Lung (tissue), 12 donors: ENCODE data around the gene TMEM170B. TPM values are rescaled to one million over a fixed set of nuclear protein-coding genes. Genes with fewer than 3 reads are reported as not detected.

Source experiments
- ATAC-seq: fragments of 200-7000 bp; cut with Tn5 transposase; one replicate; pipeline ENCODE4 v1.9.1; 2020; ENCODE audit warnings: moderate number of reproducible peaks; ENCODE audit not compliant: insufficient read depth, low FRiP score
- DNase-seq, 3 donors: peaks; one replicate each; pipeline ENCODE4 v3.0.0-alpha.2; 2013 to 2017
- H3K27ac ChIP-seq, 2 donors: one replicate each; pipeline ENCODE4 v1.5.1; 2013; ENCODE audit warnings: mild to moderate bottlenecking in 2 of 2, moderate library complexity in 2 of 2, control low read depth in 1 of 2, inconsistent platforms in 1 of 2, low read depth in 1 of 2, low read length in 1 of 2
- H3K27me3 ChIP-seq, 3 donors: one replicate each; pipeline ENCODE4 v1.5.1; 2013; ENCODE audit warnings: low read length in 2 of 3; ENCODE audit not compliant: control insufficient read depth in 3 of 3, insufficient read depth in 3 of 3
- H3K36me3 ChIP-seq, 4 donors: one replicate each; pipeline ENCODE4 v1.5.1; 2013; ENCODE audit warnings: low read length in 4 of 4, mild to moderate bottlenecking in 1 of 4, moderate library complexity in 1 of 4; ENCODE audit not compliant: control insufficient read depth in 4 of 4, insufficient read depth in 4 of 4
- H3K4me1 ChIP-seq, 5 donors: one replicate each; pipeline ENCODE4 v1.5.1; 2013; ENCODE audit warnings: low read length in 5 of 5, mild to moderate bottlenecking in 2 of 5, moderate library complexity in 1 of 5; ENCODE audit not compliant: control insufficient read depth in 5 of 5, insufficient read depth in 5 of 5
- H3K4me3 ChIP-seq: one replicate; pipeline ENCODE4 v1.5.1; 2013; ENCODE audit warnings: mild to moderate bottlenecking, control low read depth, moderate library complexity
- H3K9ac ChIP-seq, 2 donors: one replicate each; pipeline ENCODE4 v1.5.1; 2013; ENCODE audit warnings: low read length in 2 of 2, control low read depth in 1 of 2; ENCODE audit not compliant: insufficient read depth in 1 of 2
- H3K9me3 ChIP-seq, 4 donors: one replicate each; pipeline ENCODE4 v1.5.1; 2013; ENCODE audit warnings: low read length in 3 of 4, mild to moderate bottlenecking in 1 of 4, moderate library complexity in 1 of 4; ENCODE audit not compliant: control insufficient read depth in 4 of 4, insufficient read depth in 3 of 4
- CTCF ChIP-seq: IDR thresholded peaks from 2 replicates; pipeline ENCODE4 v1.5.1; 2012; ENCODE audit warnings: mild to moderate bottlenecking; ENCODE audit errors: control extremely low read depth, extremely low read depth
- WGBS, 2 donors: extraction: QIAGEN DNeasy Blood & Tissue Kit; methylation state at CpG; one replicate each; pipeline ENCODE4 v1.1.7; 2013; 5-methylcytosine and 5-hydroxymethylcytosine counted together
- polyA plus RNA-seq, 2 donors: library from polyadenylated mRNA; stranded (reverse); fragments of 200-250 nt; gene quantifications; one replicate each; pipeline ENCODE4 v1.2.1, GENCODE V29; 2013
- total RNA-seq, 2 donors: library from RNA; depleted of rRNA in 1 of 2; stranded (reverse); fragments of >200 nt in 1 of 2; gene quantifications; one replicate each; pipeline ENCODE4 v1.2.1, GENCODE V29; 2014 to 2021
- donor health status: control.
- donor health status: control.
- donor health status: Bipolar disorder and iron deficiency.
- donor health status: healthy.
- donor health status: DM: yes; HTN: yes; CAD: no.

The TMEM170B gene
- total and polyA plus RNA-seq, 4 donors: 2.2 to 9.2 (median 4.6) TPM

GRCh38 chr6:11492464-11493290 lies 44.9 kb upstream of the TMEM170B start:
- no peak for TF ChIP-seq CTCF
- no peaks in the 10 kb centered on the region for H3K36me3 ChIP-seq
- no peak overlapping the region for H3K4me3 ChIP-seq
- H3K9ac ChIP-seq: no peak overlapping the region
- no peaks in the 10 kb centered on the region for H3K27me3 ChIP-seq
- no peaks in the 10 kb centered on the region for H3K9me3 ChIP-seq
- H3K4me1 ChIP-seq: peaks cover 0 to 7% (median 0%) of the 10 kb centered on the region in 5 donors
- ATAC-seq (no peak), DNase-seq (no peak)
- 90 to 91% methylated on average over 11 of the region's 11 CpGs for WGBS, 2 donors
- H3K27ac ChIP-seq: no peak overlapping the region

- H3K27ac ChIP-seq: no peak overlapping the region
- H3K9me3 ChIP-seq: no peaks in the 10 kb centered on the region
- H3K9ac ChIP-seq: no peak overlapping the region
- no peaks in the 10 kb centered on the region for H3K36me3 ChIP-seq
- peaks cover 0 to 7% (median 0%) of the 10 kb centered on the region in 5 donors for H3K4me1 ChIP-seq
- 73 to 86% methylated on average over 5 of the region's 5 CpGs for WGBS, 2 donors
- no peaks in the 10 kb centered on the region for H3K27me3 ChIP-seq
- no peak overlapping the region for H3K4me3 ChIP-seq
- TF ChIP-seq CTCF: no peak
- DNase-seq (no peak), ATAC-seq (no peak)
Observed at GRCh38 chr6:11493974-11494373, 43.6 kb upstream of the TMEM170B start.

GRCh38 chr6:11494786-11495564 lies 42.6 kb upstream of the TMEM170B start:
- Histone ChIP-seq H3K4me3 (no peak overlapping the region), H3K9me3 (no peaks in the 10 kb centered on the region), H3K27ac (no peak overlapping the region), H3K4me1 (peaks cover 0 to 7% (median 0%) of the 10 kb centered on the region in 5 donors), H3K36me3 (no peaks in the 10 kb centered on the region), H3K9ac (no peak overlapping the region), H3K27me3 (no peaks in the 10 kb centered on the region)
- no peak for DNase-seq
- WGBS, 2 donors: 59 to 85% methylated on average over 6 of the region's 6 CpGs
- TF ChIP-seq CTCF: no peak
- no peak for ATAC-seq
